ENCODE measurements around the gene ENHO.

Gene ENHO

DNA sequence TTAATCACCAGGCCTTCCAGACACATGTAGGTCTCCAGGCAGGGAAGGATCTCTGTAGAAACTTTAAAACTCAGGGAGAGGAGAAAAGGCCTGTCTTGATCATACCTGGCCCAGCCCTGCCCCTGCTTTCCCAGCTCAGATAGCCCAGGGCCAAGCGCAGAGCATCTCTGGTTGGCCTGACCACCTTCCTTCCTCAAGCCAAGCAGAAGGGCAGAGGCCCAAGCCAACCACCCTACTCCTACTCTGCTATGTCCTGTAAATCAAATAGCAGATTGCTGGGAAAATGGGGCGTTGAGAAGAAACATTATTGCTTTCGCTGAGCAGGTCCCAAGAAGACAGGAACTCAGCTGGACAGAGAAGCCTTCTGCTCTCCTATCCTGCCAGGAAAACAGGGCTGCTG, 14.3 kb downstream of the ENHO start:
- no peak for DNase-seq

DNA sequence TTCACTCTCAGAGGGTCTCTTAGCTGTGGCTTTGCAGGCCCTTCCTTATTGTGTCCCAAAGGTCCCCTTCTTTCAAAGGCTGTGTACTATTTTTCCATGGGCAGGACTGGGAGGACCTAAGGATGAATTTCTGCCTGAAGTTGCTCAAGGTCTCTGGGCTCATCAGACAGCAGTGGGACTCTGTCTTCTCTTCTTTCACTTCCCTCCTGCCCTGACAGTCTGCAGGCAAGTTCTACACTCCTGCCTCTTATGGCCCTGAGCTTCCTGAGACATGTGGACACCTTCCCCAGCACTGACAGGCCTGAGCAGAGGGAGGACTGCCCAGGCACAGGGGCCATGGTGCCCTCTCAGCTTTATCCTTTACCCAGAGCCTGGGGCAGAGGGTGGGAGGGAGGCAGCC, 14.8 kb downstream of the ENHO start:
- DNase-seq: no peak

DNA sequence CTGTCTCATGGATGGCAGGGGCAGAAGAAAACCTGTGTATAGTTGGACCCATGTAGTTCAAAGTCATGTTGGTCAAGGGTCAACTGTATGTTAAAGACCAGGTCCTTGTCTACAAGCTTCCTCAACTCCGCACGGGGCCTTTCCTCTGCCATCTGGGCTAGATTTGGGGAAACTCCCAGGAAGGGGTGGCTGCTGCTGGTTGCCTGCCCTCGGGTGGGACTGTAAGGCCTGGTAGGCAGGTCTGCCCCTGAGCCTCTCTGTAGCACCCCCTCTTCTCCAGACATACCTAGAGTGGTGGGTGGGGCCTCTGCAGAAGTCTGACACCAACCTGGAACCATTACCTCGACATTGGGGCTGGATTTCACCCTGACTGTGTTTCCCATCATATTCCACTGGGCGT, 15.2 kb downstream of the ENHO start:
- DNase-seq: no peak

DNA sequence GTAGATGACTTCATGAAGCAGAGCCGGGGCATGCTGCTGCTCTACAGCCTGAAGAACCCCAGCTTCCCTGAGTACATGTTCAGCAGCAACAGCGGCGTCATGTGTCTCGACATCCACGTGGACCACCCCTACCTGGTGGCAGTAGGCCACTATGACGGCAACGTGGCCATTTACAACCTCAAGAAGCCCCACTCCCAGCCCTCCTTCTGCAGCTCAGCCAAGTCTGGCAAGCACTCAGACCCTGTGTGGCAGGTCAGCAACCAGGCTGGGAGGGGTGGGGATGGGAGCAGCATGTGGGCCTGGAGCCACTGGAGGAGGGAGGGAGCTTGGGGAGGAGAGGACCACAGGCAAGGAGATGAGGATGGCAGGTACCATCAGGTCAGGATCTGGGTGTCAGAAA, 16.2 kb downstream of the ENHO start:
- peak in 2 of 56 donors; percentile 12 to 31 for DNase-seq

DNA sequence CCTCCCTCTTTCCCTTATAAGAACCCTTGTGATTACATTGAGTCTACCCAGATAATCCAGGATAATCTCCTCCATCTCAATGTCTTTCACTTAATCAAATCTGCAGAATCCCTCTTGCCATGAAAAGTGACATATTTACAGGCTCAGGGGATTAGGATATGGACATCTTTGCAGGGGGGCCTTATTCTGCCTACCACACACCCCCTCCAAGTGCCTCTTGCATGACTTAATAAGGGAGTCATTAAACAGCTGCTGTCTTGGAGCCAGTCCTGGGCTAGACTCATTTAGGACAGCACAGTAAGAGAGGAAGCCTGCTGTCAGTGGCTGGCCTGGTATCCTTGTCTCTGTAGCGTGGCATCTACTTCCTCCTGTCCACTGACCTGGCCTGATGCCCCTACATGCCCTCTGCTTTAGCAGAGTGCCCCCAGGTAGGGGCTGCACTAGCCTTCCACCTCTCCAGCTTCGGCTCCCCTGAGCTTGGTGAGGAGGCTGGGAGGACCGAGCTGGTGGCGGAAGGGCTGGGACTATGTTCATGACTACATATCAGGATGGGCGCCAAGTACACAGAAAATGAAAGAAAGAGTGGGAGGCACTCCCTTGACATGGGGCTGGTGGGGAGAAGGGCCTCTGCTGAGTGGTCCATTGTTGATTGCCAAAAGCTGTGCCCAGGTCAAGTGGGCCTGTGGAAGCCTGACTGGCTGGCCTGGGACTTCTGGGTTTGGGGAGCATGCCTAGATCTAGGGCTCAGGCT, 17.2 kb downstream of the ENHO start:
- no peak for DNase-seq

DNA sequence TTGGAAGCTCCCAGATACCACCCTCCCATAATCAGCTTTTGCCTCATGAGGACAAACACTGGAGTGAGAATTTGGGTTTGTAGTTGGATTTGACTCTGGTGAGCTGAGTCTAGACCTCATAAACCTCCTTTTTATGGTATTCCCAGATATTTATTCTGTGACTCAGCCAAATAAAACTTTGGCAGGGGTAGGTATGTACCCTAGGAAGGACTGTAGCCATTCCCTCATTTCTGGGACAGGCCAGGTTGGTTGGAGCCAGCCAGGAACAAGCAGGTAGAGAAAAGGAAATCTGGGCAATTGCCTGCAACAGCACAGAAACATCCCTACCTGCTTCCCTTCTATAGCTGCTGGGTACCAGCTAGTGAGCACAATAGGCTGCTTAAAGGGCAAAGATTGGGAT, 19.4 kb downstream of the ENHO start:
- no peak for DNase-seq

DNA sequence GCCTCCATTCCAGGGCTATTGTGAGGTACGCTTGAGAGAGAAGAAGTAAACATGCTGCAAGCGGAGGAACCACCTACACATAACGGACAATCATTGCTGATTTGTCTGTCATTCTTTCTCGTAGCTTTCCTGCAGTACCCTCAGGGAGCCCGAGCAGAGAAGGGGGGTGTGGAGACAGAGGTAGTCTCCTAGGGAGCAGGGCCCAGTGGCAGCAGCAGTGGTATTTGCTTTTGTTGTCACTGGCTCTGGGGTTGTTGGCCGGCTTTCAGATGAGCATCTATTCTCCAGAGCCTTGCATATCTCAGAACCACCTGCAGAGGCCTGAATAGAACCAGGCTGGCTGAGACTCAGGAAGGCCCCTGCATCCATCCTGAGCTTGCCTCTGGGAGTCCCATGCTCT, 19.9 kb downstream of the ENHO start:
- peak in 9 of 56 donors; percentile 16 to 58 (median 43) for DNase-seq

DNA sequence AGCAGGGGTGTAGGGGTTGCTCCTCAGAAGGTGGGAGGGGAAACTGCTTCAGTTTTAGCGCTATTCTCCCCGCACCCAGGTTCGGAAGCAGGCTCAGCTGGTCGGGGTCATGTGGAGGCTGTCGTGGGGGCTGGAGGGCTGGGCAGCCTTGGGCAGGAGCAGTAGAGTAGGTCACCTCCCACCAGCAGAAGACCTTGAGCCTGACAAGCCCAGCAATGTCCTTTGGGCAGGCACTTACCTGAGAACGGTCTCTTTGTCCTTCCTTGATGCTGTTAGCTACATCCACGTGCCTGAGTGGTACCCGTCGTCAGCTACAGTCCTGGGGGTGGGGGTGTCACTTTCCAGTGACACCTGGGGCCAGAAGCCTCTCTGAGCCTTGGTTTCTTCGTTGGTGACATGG, 20.3 kb downstream of the ENHO start:
- peak in 4 of 56 donors; percentile 51 to 77 (median 61) for DNase-seq

DNA sequence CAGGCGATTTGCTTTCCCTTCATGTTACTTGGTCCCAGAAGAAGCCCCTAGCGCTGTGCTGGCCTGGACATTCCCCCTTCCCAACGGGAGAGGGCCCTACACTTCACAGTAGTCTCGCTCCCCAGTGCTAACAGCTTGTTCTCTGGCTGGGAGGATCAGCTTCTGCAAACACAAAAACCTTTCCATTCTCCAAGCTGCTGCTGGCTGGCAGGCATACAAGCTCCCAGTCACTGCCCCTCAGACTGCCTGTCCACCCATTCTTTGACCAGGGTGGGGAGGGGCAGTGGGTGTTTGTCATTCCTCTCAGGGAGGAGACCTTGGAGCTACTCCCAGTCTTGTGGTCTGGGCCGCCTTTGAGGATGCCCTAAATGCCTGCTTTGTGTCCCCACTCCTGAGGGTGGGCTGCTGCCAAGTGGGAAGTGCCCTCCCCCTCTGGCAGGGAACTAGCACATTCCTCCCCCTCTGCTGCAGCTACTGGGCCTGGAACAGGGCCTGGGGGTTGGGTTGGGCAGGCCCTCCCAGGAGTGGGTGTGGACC, 20.8 kb downstream of the ENHO start:
- DNase-seq: peak; percentile 60 to 100 (median 97)

DNA sequence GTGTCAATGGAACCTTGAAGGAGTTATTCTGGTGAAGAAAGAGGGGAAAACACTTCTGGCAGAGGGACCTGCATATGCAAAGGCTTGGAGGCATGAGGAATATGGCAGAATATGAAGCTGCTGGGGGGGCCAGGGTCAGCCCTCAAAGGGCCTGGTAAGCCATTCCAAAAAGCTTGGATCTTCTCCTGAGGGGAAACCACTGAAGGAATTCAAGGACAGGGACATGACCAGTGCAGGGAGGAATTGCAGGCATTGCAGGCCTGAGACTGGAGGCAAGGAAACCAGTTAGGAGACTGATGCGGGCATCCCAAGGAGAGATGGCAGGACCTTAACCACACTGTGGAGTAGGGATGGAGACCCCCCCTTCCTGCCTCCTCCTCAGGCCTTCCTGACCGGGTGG, 21.4 kb downstream of the ENHO start:
- DNase-seq: no peak

DNA sequence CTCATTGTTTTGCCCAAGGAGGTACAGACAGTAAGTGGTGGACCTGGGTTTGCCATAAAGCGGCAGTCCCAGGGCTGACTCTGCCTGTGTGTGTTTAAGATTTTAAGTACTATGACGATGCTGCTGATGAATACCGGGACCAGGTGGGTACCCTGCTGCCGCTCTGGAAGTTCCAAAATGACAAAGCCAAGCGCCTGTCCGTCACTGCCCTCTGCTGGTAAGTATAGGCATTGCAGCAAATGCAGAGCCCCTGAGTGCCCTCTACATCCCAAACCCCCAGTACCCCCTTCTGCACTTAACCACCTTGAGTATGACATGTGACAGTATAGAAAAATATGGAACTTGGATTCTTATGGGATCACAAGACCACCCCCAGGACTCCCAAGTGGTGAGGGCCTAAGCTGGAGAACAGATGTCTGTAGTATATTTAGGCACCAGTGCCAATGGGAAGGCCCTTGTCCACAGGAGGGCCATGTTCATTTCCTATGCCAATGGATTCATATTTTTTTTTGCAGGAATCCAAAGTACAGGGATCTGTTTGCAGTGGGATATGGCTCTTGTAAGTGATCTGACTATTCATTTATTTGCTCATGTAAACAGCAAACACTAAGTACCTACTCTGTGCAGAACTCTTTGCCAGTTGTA, 22.0 kb downstream of the ENHO start:
- peak in 46 of 56 donors; percentile 14 to 81 (median 48) for DNase-seq

DNA sequence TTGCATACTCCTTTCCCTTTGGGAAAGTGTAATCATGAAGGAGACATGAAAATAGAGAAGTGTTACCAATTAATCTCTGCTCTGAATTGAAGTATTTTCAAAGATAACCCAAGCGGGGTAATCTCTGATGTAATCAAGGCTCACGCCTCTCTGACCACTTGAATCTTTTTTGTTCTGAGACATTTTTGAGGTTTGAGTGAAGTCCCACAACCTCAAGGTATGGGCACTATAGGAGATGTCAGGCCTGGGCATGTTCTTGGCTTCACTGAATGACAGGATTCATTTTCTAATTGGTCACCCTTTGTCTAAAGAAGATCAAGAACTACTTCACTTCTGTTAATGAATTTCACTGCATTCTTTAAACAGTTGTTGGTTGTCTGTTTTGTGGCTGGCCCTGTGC, 23.7 kb downstream of the ENHO start:
- no peak for DNase-seq

DNA sequence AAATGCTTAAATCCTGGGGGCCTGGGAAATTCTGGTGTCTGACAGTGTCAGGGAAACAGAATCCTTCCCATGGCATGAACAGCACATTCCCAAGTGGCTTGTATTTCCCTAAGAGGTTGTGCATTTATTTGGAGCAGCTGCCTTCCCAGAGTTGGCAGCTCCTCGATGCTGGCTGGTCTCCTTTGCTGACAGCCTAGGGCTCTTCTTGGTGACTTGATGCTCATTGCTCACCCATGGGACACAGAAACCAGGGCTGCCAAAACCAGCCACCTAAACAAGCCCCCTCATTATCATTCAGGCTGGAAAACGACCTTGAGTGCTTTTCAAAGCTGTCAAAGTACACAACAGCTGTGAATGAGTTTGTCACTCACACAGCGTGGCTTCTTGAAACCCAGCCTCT, 24.2 kb downstream of the ENHO start:
- peak in 6 of 56 donors; percentile 9 to 28 (median 16) for DNase-seq

DNA sequence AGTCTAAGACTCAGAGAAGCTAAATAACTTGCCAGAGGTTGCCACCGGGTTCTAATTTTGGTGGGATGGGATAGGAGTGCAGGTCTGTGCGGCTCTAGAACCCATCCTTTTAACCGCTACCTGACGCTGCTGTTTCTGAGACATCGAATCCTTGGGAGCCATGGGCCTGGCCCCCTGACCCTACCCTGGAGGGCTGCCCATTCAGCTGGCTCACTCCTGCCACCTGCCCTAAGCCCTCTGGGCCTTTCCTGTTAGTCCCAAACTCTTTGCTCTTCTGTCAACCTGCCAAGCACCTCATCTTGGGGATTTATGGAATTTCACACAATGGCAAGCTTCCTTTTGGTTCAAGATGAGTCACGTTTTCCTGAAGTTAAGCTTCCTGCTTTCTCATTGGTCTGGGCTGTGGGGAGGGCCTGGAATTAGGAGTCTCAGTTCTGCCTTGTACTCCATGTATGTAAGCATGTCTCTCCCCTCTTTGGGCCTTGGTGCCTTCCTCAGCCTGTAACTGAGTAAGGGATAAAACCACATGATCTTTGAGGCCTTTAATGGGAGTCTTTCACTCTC, 26.6 kb downstream of the ENHO start:
- no peak for DNase-seq

DNA sequence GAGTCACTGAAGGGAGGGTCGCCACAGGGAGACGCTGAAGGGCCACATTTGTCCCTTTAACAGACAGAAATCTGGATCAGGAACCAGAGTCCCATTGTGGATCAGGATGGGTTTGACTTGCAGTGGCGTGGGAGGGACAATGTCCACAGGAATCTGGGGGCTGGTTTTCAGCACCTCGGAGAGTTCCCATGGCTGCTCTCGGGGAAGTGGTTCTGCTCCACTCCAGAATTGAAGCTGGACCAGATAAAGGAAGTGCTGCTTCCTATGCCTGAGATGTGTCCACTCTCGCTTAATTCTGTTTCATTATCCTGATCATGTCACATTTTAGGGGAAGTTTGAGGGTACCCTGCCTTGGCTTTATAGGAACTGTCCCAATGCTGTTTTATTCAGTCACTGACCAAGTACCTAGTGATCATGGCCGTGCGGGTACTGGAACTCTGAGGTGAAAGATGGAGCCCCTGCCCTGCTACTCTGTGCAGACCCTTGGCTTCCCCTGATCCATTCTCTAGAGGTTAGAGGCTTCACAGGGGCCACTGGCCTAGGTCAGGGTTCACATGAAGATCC, 28.7 kb downstream of the ENHO start:
- DNase-seq: peak in 4 of 56 donors; percentile 8 to 21 (median 15)

DNA sequence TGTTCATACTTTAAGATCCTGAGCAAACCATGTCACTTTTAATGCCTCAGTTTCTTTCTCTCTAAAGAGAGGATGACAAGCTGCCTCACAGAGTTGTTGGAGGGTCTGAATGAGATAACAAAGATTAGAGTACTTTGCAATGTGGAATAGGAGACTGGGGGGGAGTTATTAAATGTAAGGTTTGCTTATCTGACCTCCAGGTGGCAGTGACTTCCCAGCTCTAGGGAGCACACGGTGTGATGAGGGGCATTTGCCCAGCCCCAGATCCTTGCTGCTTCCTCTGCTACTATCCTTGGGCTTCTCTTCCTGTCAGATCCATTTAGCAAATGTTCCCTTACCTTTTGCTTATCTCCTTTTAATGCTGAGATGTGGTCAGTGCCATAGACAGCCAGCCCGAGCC, 30.7 kb downstream of the ENHO start:
- DNase-seq: no peak

DNA sequence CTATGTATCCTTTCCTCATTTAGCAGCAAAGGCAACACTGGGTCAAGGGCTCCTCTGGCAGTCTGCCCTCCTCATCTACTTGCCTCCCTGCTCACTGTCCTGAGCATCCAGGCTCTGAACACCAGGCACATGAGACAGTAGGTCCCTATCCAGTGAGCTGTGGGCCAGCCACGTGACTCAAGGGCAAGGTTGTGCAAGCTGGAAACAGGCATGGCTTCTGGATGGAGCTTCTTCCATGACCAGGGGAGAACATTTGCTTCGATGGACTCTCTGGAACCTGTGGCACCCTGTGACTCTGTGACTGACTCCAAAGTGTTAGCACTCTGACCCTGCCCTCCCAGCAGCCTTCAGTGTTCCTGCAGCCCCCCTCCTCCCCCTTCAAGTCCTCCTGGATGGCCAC, 31.2 kb downstream of the ENHO start:
- no peak for DNase-seq

DNA sequence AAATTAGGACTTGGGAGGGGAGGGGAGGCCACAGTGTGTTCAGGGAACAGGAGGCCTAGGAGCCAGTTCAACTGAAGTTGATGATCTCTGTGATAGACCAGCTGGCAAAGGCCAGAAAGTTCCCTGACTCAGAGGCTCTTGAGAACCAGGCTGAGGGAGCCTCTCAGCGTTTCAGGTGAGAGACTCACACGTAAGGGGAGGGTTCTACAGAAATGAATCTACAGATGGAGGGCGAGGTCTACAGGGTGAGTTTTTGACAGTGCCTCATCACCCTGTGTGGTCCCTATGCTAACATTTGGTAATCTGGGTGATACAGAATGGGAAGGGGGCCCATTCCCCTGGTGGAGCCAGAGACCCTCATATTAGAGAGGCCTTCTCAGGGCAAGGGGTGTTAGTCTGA, 32.0 kb downstream of the ENHO start:
- DNase-seq: no peak

DNA sequence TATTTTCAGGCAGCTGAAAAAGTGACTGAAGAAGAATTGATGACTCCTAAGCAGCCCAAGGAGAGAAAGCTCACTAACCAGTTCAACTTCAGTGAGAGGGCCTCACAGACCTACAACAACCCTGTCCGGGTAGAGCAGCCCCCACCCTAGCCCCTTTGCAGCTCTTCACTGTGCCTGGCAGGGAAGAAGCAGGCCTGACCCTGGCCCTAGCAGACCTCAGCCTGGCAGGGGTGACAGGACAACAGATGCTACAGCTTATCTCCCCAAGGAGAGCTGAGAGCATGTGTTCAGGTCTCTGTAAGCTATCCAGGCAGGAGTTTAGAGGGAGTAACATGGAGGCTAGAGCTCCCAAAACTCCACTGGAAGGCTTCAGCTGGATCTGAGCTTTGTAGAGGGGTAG, 32.4 kb downstream of the ENHO start:
- no peak for DNase-seq

DNA sequence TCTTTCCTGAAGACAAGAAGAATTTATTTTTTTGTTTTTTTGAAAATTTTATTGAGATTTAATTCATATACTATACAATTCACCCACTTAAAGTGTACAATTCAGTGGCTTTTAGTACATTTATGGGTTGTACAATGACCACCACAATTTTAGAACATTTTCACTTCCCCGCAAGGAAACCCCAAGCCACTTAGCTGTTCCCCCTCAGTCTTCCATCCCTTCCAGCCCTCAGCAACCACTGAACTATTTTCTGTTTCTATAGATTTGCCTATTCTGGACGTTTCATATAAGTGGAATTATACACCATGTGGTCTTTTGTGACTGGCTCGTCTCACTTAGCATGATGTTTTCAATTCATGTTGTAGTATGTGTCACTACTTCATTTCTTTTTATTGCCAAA, 36.2 kb downstream of the ENHO start:
- DNase-seq: no peak

DNA sequence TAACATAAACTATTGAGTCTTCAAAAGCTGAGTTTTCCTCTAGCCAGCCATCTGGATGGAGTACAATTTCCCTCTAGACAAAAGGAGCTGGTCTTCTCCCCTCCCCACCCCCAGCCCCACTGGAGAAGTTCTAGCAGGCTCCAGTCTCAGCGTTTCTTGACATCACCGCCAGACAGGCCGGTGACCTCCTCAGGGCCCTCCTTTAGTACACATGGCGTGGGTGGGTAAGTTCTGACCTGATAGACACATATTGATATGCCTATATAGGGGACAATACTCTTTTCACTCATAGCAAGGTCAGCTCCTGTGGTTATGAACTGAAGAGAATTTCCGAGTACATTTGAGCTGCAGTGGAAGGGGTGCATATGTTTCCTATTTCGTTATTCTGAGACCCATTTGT, 37.0 kb downstream of the ENHO start:
- DNase-seq: no peak

DNA sequence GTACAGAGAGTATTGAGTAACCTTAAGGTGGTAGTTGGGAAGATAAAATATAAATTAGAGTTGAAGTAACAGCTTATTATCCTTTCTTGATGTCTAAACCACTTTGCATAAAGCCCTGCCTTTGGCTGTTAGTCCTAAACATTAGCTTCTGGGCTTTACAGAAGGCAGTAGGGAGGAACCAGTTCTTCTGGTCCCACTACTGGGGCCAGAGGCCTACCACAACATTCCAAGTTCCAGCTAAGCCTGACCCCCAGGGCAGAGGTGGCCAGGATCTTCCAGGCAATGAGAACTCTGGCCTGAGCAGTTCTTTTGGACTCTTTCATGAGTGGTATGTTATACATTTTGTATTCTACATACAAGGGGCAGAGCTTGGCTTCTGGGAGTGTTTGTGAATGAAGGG, 38.1 kb downstream of the ENHO start:
- DNase-seq: no peak

Measured in nucleus accumbens (tissue), 56 donors.